Omental fat pad (tissue), 4 donors: ENCODE measurements around the gene FAT2. TPM values are rescaled to one million over a fixed set of nuclear protein-coding genes. Genes with fewer than 3 reads are reported as not detected.

ENCODE experiments used
- ATAC-seq: fragments of 150-250 bp; one replicate; pipeline ENCODE4 v1.9.1; 2016; ENCODE audit warnings: mild to moderate bottlenecking, moderate library complexity; ENCODE audit not compliant: low FRiP score
- DNase-seq: peaks from one replicate; pipeline ENCODE4 v3.0.0-alpha.2; 2019; ENCODE audit warnings: low spot score
- total RNA-seq, 4 donors: library from RNA; depleted of rRNA; stranded (reverse); fragments of >200 nt; gene quantifications; one replicate each; pipeline ENCODE4 v1.1.0, GENCODE V29; 2016
- TF ChIP-seq, protein P1 (sequence below), 3 donors: fragments of 450-650 bp; IDR thresholded peaks; one replicate each; pipeline ENCODE4 v1.5.1; 2016 to 2017; ENCODE audit warnings: antibody characterized with exemption in 3 of 3, mild to moderate bottlenecking in 3 of 3, moderate library complexity in 2 of 3

FAT2 gene, protein sequence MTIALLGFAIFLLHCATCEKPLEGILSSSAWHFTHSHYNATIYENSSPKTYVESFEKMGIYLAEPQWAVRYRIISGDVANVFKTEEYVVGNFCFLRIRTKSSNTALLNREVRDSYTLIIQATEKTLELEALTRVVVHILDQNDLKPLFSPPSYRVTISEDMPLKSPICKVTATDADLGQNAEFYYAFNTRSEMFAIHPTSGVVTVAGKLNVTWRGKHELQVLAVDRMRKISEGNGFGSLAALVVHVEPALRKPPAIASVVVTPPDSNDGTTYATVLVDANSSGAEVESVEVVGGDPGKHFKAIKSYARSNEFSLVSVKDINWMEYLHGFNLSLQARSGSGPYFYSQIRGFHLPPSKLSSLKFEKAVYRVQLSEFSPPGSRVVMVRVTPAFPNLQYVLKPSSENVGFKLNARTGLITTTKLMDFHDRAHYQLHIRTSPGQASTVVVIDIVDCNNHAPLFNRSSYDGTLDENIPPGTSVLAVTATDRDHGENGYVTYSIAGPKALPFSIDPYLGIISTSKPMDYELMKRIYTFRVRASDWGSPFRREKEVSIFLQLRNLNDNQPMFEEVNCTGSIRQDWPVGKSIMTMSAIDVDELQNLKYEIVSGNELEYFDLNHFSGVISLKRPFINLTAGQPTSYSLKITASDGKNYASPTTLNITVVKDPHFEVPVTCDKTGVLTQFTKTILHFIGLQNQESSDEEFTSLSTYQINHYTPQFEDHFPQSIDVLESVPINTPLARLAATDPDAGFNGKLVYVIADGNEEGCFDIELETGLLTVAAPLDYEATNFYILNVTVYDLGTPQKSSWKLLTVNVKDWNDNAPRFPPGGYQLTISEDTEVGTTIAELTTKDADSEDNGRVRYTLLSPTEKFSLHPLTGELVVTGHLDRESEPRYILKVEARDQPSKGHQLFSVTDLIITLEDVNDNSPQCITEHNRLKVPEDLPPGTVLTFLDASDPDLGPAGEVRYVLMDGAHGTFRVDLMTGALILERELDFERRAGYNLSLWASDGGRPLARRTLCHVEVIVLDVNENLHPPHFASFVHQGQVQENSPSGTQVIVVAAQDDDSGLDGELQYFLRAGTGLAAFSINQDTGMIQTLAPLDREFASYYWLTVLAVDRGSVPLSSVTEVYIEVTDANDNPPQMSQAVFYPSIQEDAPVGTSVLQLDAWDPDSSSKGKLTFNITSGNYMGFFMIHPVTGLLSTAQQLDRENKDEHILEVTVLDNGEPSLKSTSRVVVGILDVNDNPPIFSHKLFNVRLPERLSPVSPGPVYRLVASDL (N-terminal part only)
- total RNA-seq, result under 1 TPM in 2 of 4 donors, not detected in 2; 0.24 to 0.25 TPM

DNA sequence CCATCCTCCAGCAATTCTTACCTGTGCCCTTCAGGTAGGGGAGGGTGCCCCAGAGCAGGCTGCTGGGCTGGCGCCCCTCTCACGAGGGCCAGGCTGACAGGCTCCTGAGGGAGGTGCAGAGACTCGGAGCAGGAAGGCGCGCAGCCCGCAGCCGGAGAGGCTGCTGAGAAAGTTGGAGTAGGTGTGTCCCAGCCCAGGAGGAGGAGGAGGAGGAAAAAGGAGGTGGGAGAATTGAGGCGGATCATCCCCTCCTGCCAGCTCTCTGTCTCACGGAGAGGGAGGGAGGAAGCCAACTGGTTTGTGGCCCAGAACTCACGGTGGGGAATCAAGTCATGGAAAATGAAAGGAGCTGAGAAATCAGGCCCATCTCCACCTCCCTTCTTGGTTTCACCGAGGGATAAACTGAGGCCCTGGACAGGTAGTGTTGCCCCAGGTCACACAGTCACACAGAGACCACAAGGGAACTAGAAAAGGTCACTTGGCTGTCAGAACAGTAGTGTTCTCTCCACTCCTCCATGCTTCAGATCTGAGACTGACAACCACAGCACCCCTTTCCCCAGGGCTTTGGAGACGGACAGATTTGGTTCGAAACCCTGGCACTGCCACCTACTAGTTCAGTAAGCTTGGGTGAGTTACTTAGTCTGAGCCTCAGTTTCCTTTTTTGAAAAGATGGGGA, at the start of gene FAT2:
Gene FAT2 (minus strand): TSS at position 188 of the 676 bp plus-strand sequence. CDS start 22,400 bp downstream, outside the sequence.
- ATAC-seq, result no peak
- TF ChIP-seq, protein P1, sequence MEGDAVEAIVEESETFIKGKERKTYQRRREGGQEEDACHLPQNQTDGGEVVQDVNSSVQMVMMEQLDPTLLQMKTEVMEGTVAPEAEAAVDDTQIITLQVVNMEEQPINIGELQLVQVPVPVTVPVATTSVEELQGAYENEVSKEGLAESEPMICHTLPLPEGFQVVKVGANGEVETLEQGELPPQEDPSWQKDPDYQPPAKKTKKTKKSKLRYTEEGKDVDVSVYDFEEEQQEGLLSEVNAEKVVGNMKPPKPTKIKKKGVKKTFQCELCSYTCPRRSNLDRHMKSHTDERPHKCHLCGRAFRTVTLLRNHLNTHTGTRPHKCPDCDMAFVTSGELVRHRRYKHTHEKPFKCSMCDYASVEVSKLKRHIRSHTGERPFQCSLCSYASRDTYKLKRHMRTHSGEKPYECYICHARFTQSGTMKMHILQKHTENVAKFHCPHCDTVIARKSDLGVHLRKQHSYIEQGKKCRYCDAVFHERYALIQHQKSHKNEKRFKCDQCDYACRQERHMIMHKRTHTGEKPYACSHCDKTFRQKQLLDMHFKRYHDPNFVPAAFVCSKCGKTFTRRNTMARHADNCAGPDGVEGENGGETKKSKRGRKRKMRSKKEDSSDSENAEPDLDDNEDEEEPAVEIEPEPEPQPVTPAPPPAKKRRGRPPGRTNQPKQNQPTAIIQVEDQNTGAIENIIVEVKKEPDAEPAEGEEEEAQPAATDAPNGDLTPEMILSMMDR (IDR thresholded peaks at IDR 0.05), result no peak
- DNase-seq, result no peak

DNA sequence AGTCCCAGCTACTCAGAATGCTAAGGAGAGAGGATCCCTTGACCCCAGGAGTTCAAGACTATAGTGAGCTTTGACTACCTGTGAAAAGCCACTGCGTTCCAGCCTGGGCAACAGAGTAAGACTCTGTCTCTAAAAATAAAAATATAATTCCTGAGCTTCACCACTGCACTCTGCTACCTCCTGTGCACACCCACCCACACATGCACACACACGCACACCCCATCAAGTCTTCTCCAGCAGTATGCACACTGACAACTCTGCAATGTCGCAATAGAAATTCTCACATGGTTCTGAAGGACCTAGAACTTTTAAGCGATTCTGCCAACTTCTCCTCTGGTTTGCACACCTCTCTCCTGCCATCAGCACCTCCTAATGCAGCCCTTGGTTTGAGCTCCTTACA, 47.5 kb upstream of the FAT2 start:
- TF ChIP-seq, protein P1 (IDR thresholded peaks at IDR 0.05), result no peak
- no peak for ATAC-seq
- no peak for DNase-seq

DNA sequence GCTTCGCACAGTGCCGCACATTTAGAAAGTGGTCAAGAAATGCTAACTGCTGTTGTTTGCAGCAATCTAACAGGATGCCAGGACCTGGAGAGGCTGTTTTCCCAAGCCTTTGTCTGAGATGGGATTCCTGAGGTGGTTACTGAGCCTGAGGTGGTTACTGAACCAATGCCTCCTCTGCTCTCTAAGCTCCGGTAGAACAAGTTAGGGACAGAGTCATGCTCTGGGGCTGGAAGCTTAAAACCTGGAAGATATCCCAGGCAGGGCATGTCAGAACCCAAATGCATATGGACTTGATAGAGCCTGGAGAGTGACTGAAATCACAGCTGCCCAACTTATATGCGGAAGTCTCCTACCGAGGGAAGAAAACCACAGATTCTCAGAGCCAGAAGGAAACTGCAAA, 46.5 kb upstream of the FAT2 start:
- TF ChIP-seq, protein P1 (IDR thresholded peaks at IDR 0.05), result no peak
- DNase-seq (no peak), ATAC-seq (no peak)

DNA sequence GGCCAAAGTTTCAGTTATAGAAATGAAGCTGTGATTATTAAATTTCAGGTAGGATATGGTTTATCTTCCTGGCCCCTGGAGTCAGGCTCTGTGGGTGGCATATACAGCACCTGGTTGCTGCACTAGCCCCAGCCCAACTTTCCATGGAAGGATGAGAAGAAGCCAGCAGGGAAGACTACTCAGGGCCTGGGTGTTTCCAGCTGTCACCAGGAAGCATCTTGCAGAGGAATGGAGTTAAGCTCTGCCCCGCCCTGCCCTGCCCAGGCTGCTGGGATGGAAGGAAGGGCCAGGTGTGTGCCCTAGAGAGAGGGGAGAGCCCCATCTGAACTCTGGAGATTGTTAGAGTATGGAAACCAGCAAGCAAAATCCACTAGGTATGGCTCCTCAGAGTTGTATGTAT, 42.8 kb upstream of the FAT2 start:
- TF ChIP-seq, protein P1 (IDR thresholded peaks at IDR 0.05), result no peak
- ATAC-seq (no peak), DNase-seq (no peak)

DNA sequence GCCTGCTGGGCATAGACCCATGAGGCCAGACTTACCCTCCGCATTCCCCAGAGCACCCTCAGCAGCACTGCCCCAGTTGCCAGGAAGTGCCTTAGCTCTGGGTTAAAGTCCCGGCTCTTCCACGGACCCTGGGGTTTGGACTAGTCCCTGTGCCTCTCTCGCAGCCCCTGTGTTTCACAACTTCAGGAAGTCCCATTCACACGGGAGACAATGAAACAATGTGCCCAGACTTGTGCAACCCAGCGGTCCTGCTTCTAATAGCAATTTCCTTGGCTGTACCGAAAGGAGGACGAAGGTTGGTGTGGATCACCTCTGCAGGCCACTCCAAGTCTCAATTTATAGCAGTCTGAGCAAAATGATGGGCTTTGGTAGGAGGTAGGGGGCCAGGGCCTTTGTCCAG, 41.8 kb upstream of the FAT2 start:
- DNase-seq (no peak), ATAC-seq (no peak)
- TF ChIP-seq, protein P1 (IDR thresholded peaks at IDR 0.05), result no peak

DNA sequence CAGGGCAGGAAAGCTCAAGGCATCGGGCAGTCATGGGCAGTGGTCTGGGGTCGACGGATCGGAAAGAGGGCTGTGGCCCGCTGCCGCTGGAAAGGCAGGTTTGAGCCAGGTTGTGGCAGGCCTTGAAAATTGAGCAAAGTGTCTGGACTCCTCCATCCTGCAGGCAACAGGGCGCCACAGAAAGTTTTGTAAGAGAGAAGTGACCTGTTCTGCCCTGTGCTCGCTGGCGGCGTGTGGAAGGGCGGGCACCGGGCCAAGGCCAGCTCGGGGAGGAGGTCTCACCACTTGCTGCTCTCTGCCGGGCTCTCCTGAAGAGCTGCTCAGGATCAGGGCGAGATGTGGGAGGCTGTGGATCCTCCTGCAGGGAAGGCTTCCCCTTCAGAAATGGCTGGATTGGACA, 41.4 kb upstream of the FAT2 start:
- DNase-seq (no peak), ATAC-seq (no peak)
- TF ChIP-seq, protein P1 (IDR thresholded peaks at IDR 0.05), result no peak
